ENCODE results near the gene GLDC. TPM values are rescaled to one million over a fixed set of nuclear protein-coding genes. Genes with fewer than 3 reads are reported as not detected.
"Not testable (repeated sequence)": the region's sequence is repeated elsewhere in the genome, so short reads cannot be mapped to it uniquely, and the experiment has no call there.

GLDC gene
- total RNA-seq, 1 experiment from 2014 or later, result 0.82 TPM

- H3K36me3 ChIP-seq, result no peaks in the 10 kb centered on the region
- no peak for DNase-seq
- no peaks in the 10 kb centered on the region for H3K9me3 ChIP-seq
- no peaks in the 10 kb centered on the region for H3K27me3 ChIP-seq
- H3K4me3 ChIP-seq, result no peak overlapping the region
Observed at GRCh38 chr9:6671416-6671815, 25.9 kb upstream of the GLDC start.

GRCh38 chr9:6669881-6670280 lies 24.4 kb upstream of the GLDC start:
- H3K4me3 ChIP-seq, result no peak overlapping the region

GRCh38 chr9:6667633-6668280 lies 22.2 kb upstream of the GLDC start:
- DNase-seq, result no peak

More at GRCh38 chr9:6669881-6670280, 24.4 kb upstream of the GLDC start:
- Histone ChIP-seq H3K9me3 (no peaks in the 10 kb centered on the region), H3K27me3 (no peaks in the 10 kb centered on the region), H3K36me3 (no peaks in the 10 kb centered on the region)
- DNase-seq, result no peak

GRCh38 chr9:6667080-6667479 lies 21.6 kb upstream of the GLDC start:
- Histone ChIP-seq H3K9me3 (no peaks in the 10 kb centered on the region), H3K36me3 (no peaks in the 10 kb centered on the region), H3K4me3 (no peak overlapping the region), H3K27me3 (no peaks in the 10 kb centered on the region)
- DNase-seq, result no peak

More at GRCh38 chr9:6667633-6668280, 22.2 kb upstream of the GLDC start:
- Histone ChIP-seq H3K27me3 (no peaks in the 10 kb centered on the region), H3K36me3 (no peaks in the 10 kb centered on the region), H3K4me3 (no peak overlapping the region), H3K9me3 (no peaks in the 10 kb centered on the region)

- Histone ChIP-seq H3K9me3 (no peaks in the 10 kb centered on the region), H3K27me3 (no peaks in the 10 kb centered on the region), H3K36me3 (no peaks in the 10 kb centered on the region), H3K4me3 (no peak overlapping the region)
- no peak for DNase-seq
Observed at GRCh38 chr9:6665628-6666027, 20.1 kb upstream of the GLDC start.

GRCh38 chr9:6664204-6664680 lies 18.7 kb upstream of the GLDC start:
- Histone ChIP-seq H3K4me3 (no peak overlapping the region), H3K36me3 (no peaks in the 10 kb centered on the region), H3K27me3 (no peaks in the 10 kb centered on the region), H3K9me3 (no peaks in the 10 kb centered on the region)
- no peak for DNase-seq

- Histone ChIP-seq H3K27me3 (no peaks in the 10 kb centered on the region), H3K4me3 (no peak overlapping the region), H3K36me3 (no peaks in the 10 kb centered on the region), H3K9me3 (no peaks in the 10 kb centered on the region)
- DNase-seq, result no peak
Observed at GRCh38 chr9:6660512-6660911, 15.0 kb upstream of the GLDC start.

- no peaks in the 10 kb centered on the region for H3K27me3 ChIP-seq
- no peak for DNase-seq
Observed at GRCh38 chr9:6658628-6659353, 13.3 kb upstream of the GLDC start.

GRCh38 chr9:6656614-6657300 lies 11.2 kb upstream of the GLDC start:
- Histone ChIP-seq H3K36me3 (no peaks in the 10 kb centered on the region), H3K4me3 (no peak overlapping the region), H3K27me3 (no peaks in the 10 kb centered on the region), H3K9me3 (no peaks in the 10 kb centered on the region)
- no peak for DNase-seq

More at GRCh38 chr9:6658628-6659353, 13.3 kb upstream of the GLDC start:
- no peaks in the 10 kb centered on the region for H3K9me3 ChIP-seq
- no peaks in the 10 kb centered on the region for H3K36me3 ChIP-seq
- H3K4me3 ChIP-seq, result no peak overlapping the region

GRCh38 chr9:6655036-6655435 lies 9.5 kb upstream of the GLDC start:
- Histone ChIP-seq H3K4me3 (no peak overlapping the region), H3K36me3 (no peaks in the 10 kb centered on the region), H3K27me3 (no peaks in the 10 kb centered on the region), H3K9me3 (no peaks in the 10 kb centered on the region)
- DNase-seq, result no peak

- DNase-seq, result no peak
- H3K27me3 ChIP-seq, result no peaks in the 10 kb centered on the region
Observed at GRCh38 chr9:6646293-6646636, 736 bp upstream of the GLDC start.

GRCh38 chr9:6645105-6645354 lies 499 bp downstream of the GLDC start:
- H3K4me3 ChIP-seq, H3K36me3 ChIP-seq, H3K9me3 ChIP-seq, DNase-seq, H3K27me3 ChIP-seq: not testable (repeated sequence)

More at GRCh38 chr9:6646293-6646636, 736 bp upstream of the GLDC start:
- Histone ChIP-seq H3K36me3 (no peaks in the 10 kb centered on the region), H3K4me3 (no peak overlapping the region), H3K9me3 (no peaks in the 10 kb centered on the region)

- no peaks in the 10 kb centered on the region for H3K9me3 ChIP-seq
- H3K4me3 ChIP-seq, result no peak overlapping the region
- no peaks in the 10 kb centered on the region for H3K27me3 ChIP-seq
- H3K36me3 ChIP-seq, result no peaks in the 10 kb centered on the region
- DNase-seq, result no peak
Observed at GRCh38 chr9:6644346-6645104, 1.0 kb downstream of the GLDC start.

GRCh38 chr9:6641961-6642360 lies 3.6 kb downstream of the GLDC start:
- Histone ChIP-seq H3K36me3 (no peaks in the 10 kb centered on the region), H3K9me3 (no peaks in the 10 kb centered on the region), H3K4me3 (no peak overlapping the region), H3K27me3 (no peaks in the 10 kb centered on the region)
- no peak for DNase-seq

- Histone ChIP-seq H3K9me3 (no peaks in the 10 kb centered on the region), H3K4me3 (no peak overlapping the region), H3K36me3 (no peaks in the 10 kb centered on the region), H3K27me3 (no peaks in the 10 kb centered on the region)
- DNase-seq, result no peak
Observed at GRCh38 chr9:6641561-6641960, 4.0 kb downstream of the GLDC start.

- H3K4me3 ChIP-seq, result no peak overlapping the region
- no peaks in the 10 kb centered on the region for H3K27me3 ChIP-seq
- no peak for DNase-seq
Observed at GRCh38 chr9:6641056-6641455, 4.5 kb downstream of the GLDC start.

More at GRCh38 chr9:6641056-6641455, 4.5 kb downstream of the GLDC start:
- Histone ChIP-seq H3K36me3 (no peaks in the 10 kb centered on the region), H3K9me3 (no peaks in the 10 kb centered on the region)

Data from MG63 (cell line).